Measurements from ENCODE around the gene CDX4.
"Not testable (repeated sequence)": the region's sequence is repeated elsewhere in the genome, so short reads cannot be mapped to it uniquely, and the experiment has no call there.

The CDX4 gene, protein sequence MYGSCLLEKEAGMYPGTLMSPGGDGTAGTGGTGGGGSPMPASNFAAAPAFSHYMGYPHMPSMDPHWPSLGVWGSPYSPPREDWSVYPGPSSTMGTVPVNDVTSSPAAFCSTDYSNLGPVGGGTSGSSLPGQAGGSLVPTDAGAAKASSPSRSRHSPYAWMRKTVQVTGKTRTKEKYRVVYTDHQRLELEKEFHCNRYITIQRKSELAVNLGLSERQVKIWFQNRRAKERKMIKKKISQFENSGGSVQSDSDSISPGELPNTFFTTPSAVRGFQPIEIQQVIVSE

GRCh38 chrX:73446831-73447230 is at the start of gene CDX4:
Gene CDX4 (plus strand): TSS chrX:73447053. CDS start chrX:73447254, 201 bp downstream.
- no peak for DNase-seq

- no peak for DNase-seq
Measured at GRCh38 chrX:73398185-73398914, 48.5 kb upstream of the CDX4 start.

DNA sequence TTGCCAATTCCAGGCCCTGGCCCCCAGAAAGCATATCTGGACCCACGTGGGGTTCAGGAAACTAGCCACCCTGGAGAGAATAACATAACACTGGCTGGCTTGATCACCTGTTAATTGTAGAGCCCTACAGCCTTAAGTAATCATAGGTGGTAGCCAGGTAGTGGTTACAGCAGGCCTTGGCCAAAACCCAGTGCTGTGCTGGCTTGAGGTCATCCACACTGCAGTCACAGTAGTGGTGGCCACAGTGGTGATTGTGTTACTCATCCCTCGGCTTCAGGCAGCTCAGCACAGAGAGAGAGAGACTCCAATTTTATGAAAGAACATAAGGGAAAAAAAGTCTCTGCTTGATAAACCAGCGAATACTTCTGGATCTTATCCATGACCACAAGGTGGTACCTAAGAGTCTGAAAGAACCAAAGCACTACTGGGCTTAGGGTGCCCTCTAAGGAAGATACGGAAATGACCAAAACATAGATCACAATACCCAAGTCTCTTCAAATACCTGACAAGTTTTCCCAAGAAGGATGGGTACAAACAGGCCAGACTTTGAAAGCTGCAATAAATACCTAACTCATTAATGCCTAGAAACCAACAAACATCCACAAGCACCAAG is 46.6 kb upstream of the CDX4 start:
- DNase-seq: no peak

DNA sequence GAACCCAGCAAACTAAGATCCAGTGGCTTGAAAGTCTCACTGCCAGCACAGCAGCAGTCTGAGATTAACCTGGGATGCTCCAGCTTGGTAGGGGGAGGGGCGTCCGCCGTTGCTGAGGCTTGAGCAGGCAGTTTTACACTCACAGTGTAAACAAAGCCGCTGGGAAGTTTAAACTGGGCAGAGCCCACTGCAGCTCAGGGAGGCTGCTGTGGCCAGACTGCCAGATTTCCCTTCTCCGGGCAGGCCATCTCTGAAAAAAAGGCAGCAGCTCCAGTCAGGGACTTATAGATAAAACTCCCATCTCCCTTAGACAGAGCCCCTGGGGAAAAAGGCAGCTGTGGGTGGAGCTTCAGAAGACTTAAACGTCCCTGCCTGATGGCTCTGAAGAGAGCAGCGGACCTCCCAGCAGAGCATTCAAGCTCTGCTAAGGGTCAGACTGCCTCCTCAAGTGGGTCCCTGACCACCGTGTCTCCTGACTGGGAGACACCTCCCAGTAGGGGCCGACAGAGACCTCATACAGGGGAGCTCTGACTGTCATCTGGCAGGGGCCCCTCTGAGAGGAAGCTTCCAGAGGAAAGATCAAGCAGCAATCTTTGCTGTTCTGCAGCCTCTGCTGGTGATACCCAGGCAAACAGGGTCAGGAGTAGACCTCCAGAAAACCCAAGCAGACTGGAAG is 45.1 kb upstream of the CDX4 start:
- DNase-seq: no peak

GRCh38 chrX:73412930-73413329 is 33.9 kb upstream of the CDX4 start:
- DNase-seq: no peak

DNA sequence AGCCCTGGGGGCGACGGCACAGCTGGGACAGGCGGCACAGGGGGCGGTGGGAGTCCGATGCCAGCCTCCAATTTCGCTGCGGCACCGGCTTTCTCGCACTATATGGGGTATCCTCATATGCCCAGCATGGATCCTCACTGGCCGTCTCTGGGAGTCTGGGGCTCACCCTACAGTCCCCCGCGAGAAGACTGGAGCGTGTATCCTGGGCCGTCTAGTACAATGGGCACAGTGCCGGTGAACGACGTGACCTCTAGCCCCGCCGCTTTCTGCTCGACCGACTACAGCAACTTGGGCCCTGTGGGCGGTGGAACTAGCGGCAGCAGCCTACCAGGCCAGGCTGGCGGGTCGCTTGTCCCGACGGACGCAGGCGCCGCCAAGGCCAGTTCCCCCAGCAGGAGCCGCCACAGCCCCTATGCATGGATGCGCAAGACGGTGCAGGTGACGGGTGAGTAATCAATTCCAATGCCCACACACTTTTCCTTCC is 500 bp downstream of the CDX4 start:
- DNase-seq: no peak

DNA sequence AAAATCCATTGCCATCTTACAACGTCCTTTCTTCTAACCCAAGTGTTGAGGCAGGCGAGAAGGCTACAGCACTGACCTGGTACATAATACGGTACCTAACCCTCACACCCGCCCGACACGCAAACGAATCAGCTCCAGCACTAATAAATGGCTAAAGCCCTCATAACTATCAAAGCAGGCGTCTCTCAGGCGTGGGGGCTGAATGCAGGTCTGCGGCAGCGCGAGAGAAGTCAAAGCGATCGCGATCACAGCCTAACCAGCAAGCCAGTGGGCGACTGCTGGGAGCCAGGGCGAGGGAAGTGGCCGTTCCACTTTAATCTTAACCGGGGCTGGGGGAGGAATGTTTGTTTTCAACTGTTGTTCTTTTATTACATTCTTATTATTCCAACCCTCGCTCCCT is 1.5 kb downstream of the CDX4 start:
- no peak for DNase-seq

GRCh38 chrX:73455171-73455570 is 8.3 kb downstream of the CDX4 start:
- DNase-seq: no peak

GRCh38 chrX:73457306-73457705 is 10.5 kb downstream of the CDX4 start:
- no peak for DNase-seq

DNA sequence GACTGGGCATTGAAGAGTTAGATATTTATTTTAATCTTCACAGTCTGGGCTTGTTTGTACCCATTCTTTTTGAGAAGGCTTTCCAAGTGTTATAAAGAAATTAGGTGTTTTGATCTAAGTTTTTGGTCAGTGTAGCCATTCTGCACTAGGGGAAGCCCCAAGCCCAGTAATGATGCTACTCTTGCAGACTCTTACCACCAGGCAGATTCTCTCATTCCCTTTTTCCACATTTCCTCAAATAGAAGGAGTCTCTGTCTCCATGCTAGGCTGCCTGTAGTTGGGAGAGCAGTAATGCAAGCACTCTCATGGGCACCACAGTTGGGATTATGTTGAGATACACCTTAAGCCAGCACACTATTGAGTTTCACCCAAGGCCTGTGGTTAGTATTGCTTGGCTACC is 21.5 kb downstream of the CDX4 start:
- no peak for DNase-seq

GRCh38 chrX:73478961-73479360 is 32.1 kb downstream of the CDX4 start:
- DNase-seq: no peak

DNA sequence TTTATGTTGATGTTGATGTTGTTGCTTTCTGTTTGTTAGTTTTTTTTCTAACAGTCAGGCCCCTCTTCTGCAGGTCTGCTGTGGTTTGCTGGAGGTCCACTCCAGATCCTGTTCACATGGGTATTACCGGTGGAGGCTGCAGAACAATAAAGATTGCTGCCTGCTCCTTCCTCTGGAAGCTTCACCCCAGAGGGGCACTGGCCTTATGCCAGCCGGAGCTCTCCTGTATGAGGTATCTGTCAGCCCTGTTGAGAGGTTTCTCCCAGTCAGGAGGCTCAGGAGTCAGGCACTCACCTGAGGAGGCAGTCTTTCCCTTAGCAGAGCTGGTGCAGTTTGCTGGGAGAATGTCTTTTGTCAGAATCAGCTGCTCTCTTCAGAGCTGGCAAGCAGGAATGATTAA is 34.7 kb downstream of the CDX4 start:
- DNase-seq: no peak

- DNase-seq: no peak
Measured at GRCh38 chrX:73490661-73491060, 43.8 kb downstream of the CDX4 start.

GRCh38 chrX:73492178-73492577 is 45.3 kb downstream of the CDX4 start:
- DNase-seq: not testable (repeated sequence)

Data from 8988T (cell line).